SJCRH30 (cell line): ENCODE data around the gene TMEM248. TPM values are rescaled to one million over a fixed set of nuclear protein-coding genes. Genes with fewer than 3 reads are reported as not detected.
"Not testable (repeated sequence)": the region's sequence is repeated elsewhere in the genome, so short reads cannot be mapped to it uniquely, and the experiment has no call there.

Experiments used
- DNase-seq, 2 experiments: peaks; one replicate each; pipeline ENCODE4 v3.0.0-alpha.2; 2015 to 2020
- H3K27ac ChIP-seq: fragments of 250-450 bp; sonication (Bioruptor Pico); 2 replicates; pipeline ENCODE4 v1.5.1; 2020; ENCODE audit warnings: mild to moderate bottlenecking, moderate library complexity
- H3K27me3 ChIP-seq: fragments of 250-450 bp; sonication (Bioruptor Pico); 2 replicates; pipeline ENCODE4 v1.5.1; 2020; ENCODE audit warnings: mild to moderate bottlenecking, moderate library complexity
- H3K36me3 ChIP-seq: fragments of 250-450 bp; sonication (Bioruptor Pico); 2 replicates; pipeline ENCODE4 v1.5.1; 2020; ENCODE audit warnings: mild to moderate bottlenecking, moderate library complexity
- H3K4me1 ChIP-seq: fragments of 250-450 bp; sonication (Bioruptor Pico); 2 replicates; pipeline ENCODE4 v1.5.1; 2020; ENCODE audit warnings: mild to moderate bottlenecking, moderate library complexity
- H3K4me3 ChIP-seq: fragments of 250-450 bp; sonication (Bioruptor Pico); 2 replicates; pipeline ENCODE4 v1.5.1; 2020; ENCODE audit warnings: mild to moderate bottlenecking, moderate library complexity
- H3K9me3 ChIP-seq: fragments of 250-450 bp; sonication (Bioruptor Pico); replicated peaks from 2 replicates; pipeline ENCODE4 v1.5.1; 2020; ENCODE audit warnings: mild to moderate bottlenecking, moderate library complexity
- total RNA-seq: library from RNA; depleted of rRNA; stranded (reverse); fragments of >200 nt; shearing (Covaris generic); gene quantifications from 2 replicates; pipeline ENCODE4 v1.2.3, GENCODE V29; 2014

TMEM248 gene
- total RNA-seq, 1 experiment from 2014 or later: 140 TPM

DNA sequence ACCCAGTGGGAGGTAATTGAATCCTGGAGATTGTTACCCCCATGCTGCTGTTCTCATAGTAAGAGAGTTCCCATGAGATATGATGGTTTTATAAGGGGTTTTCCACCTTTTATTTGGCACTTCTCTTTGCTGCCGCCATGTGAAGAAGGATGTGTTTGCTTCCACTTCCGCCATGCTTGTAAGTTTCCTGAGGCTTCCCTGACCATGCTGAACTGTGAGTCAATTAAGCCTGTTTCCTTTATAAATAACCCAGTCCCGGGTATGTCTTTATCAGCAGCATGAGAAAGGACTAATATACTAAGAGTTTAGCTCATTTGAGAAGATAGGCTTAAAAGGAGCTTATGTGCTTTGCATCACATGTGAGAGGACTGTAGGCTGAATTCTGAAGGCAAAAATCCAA, 29.3 kb downstream of the TMEM248 start:
- Histone ChIP-seq H3K4me1 (no peaks in the 10 kb centered on the region), H3K27me3 (no peaks in the 10 kb centered on the region), H3K9me3 (no peaks in the 10 kb centered on the region), H3K27ac (no peak overlapping the region), H3K36me3 (peaks cover 71% of the 10 kb centered on the region), H3K4me3 (no peak overlapping the region)
- DNase-seq: no peak

DNA sequence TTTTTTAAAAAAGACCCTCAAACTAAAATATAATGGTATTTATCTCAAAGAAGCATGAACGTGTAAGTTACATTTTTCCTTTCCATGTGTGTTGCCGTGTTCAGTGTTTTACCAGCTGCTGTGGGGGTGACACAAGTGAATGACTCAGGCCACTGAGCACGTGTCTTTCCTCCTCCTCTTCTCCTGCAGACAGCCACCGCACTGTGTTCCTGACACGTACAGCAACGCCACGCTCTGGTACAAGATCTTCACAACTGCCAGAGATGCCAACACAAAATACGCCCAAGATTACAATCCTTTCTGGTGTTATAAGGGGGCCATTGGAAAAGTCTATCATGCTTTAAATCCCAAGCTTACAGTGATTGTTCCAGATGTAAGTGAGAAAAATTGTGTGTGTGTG, 29.7 kb downstream of the TMEM248 start:
- Histone ChIP-seq H3K36me3 (peaks cover 71% of the 10 kb centered on the region), H3K27ac (no peak overlapping the region), H3K27me3 (no peaks in the 10 kb centered on the region), H3K4me3 (no peak overlapping the region), H3K4me1 (no peaks in the 10 kb centered on the region), H3K9me3 (no peaks in the 10 kb centered on the region)
- DNase-seq: no peak

DNA sequence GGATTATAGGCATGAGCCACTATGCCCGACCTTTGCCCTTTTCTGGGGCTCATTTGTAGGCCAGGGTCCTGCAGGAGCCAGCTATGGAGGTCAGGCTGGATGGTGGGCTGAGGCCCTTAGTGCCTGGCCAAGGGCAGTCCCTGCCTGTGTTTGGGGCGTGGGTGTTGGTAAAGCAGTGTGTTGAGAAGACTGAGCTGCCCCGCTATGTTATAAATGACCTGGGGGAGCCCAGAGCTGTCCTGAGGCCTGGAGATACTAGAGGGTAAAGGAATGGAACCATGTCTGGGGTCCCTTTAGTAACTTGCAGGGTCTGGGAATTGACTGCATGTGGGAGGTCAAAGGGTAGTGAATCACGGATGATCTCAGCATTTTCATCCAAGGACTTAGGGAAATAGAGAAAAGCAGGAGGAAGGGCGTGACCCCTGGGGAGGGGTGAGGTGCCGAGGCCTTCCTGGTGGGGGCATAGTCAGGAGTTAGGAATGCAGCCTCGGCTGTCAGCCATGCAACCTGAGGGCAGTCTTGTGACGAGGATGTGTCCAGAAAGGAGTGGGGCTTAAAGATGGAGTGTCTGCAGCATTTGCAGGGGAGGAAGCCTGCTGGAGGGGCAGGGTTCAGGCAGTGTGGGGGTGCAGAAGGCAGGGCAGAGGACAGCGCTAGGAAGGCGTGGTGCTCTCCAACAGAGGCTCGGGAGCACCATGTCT, 31.5 kb downstream of the TMEM248 start:
- no peak for DNase-seq
- H3K27me3 ChIP-seq: no peaks in the 10 kb centered on the region
- H3K4me1 ChIP-seq: no peaks in the 10 kb centered on the region
- no peak overlapping the region for H3K27ac ChIP-seq
- no peaks in the 10 kb centered on the region for H3K9me3 ChIP-seq
- H3K36me3 ChIP-seq: peaks cover 76% of the 10 kb centered on the region
- H3K4me3 ChIP-seq: no peak overlapping the region

DNA sequence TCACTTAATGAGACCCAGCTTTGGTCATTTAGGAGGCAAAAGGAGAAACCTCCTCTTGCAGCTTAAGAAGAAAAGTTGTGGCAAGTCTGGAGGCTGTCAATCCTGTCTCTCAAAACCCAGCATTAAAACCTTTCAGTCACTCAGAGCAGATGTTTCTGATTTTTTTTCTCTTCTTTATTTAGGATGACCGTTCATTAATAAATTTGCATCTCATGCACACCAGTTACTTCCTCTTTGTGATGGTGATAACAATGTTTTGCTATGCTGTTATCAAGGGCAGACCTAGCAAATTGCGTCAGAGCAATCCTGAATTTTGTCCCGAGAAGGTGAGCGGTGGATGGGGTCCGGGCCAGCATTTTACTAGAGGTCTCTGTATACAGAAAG, 32.0 kb downstream of the TMEM248 start:
- Histone ChIP-seq H3K36me3 (peaks cover 75% of the 10 kb centered on the region), H3K27me3 (no peaks in the 10 kb centered on the region)

DNA sequence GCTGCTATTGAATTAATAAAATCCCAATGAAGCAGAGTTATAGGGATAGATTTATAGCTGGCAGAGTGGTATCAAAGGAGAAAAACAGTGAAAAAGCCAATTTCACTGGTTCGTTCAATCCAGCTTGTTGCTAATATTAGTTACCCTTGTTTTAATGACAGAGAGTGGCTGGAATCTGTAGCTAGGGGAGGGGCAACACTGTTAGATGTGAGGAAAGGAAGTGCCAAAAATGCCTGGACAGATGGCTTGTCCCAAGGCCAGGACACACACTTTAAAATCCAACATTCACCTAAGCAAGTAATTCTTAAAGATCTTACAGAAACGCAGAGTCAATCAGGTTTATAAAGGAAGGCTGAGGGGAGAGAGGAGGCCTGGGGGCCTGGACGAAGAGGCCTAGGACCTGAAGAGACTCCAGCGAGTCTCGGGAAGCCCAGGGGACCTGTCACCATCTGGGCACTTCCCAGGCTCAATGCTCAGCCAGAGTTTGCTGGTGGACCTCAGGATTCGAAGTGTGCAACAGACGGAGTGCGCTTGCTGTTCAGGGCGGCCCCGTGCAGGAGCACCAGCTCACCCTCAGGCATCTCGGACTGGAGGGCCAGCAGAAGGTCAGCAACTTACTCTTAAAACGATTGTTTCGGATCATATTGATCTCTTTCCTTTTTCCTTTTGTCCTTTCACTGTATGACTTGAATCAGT, 36.7 kb downstream of the TMEM248 start:
- H3K27ac ChIP-seq: no peak overlapping the region
- peaks cover 41% of the 10 kb centered on the region for H3K36me3 ChIP-seq
- no peaks in the 10 kb centered on the region for H3K4me1 ChIP-seq
- no peaks in the 10 kb centered on the region for H3K27me3 ChIP-seq
- DNase-seq: no peak
- no peaks in the 10 kb centered on the region for H3K9me3 ChIP-seq
- H3K4me3 ChIP-seq: no peak overlapping the region

More for the DNA sequence above, 32.0 kb downstream of the TMEM248 start:
- Histone ChIP-seq H3K9me3 (no peaks in the 10 kb centered on the region), H3K4me1 (no peaks in the 10 kb centered on the region), H3K4me3 (no peak overlapping the region), H3K27ac (no peak overlapping the region)
- DNase-seq: no peak

DNA sequence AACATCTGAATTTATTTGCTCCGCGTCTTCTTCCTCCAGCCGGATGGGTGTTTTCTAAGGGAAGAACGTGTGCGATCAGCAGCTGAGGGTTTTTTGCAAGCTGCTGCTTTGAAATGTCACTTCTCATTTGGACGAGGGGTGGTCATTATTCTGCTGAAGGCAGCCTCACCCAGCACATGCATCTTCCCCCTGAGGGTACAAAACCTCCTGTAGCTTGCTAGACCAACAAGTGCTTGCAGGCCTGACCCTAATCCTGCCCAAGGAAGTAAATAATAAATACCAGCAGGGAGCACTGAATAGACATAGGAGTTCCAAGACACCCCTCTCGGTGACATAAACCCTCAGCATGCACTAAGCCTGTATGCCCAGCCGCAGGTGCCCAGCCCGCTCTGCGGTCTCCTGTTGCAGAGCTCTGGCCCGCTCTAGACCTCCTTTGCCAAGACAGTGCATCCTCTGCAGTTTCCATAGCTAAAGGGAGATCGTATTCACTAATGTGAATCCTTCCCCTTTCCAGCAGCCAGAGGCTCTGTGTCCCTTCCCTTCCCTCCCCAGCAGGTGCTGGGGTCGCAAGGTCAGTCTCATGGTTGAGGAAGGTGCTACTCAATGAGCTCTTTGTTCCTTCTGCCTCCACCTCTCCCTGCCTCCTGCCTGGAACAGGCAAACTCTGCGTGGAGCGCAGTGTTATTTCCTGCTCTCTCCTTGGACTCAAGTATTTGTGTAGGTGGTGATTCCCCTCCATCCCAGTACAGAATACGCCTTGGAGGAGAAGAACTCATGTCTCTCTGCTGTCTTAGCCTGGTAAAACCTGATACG, 37.7 kb downstream of the TMEM248 start:
- H3K9me3 ChIP-seq: no peaks in the 10 kb centered on the region
- peaks cover 36% of the 10 kb centered on the region for H3K36me3 ChIP-seq
- H3K4me3 ChIP-seq: no peak overlapping the region
- no peaks in the 10 kb centered on the region for H3K4me1 ChIP-seq
- peak in 1 of 2 experiments; percentile 44 for DNase-seq
- no peaks in the 10 kb centered on the region for H3K27me3 ChIP-seq
- no peak overlapping the region for H3K27ac ChIP-seq

DNA sequence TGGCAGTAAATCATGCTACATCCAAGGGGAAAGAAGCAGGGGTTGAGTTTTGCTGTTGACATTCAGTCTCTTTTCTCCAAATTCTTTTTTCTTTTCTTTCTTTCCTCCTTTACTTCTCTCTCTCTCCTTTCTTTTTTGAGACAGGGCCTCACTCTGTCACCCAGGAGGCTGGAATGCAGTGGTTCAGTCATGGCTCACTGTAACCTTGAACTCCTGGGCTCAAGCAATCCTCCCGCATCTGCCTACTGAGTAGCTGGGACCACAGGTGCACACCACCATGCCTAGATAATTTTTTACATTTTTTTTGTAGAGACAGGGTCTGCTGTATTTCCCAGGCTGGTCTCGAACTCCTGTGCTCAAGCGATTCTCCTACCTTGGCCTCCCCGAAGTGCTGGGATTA, 39.2 kb downstream of the TMEM248 start:
- no peaks in the 10 kb centered on the region for H3K27me3 ChIP-seq
- DNase-seq: no peak
- no peaks in the 10 kb centered on the region for H3K9me3 ChIP-seq
- no peak overlapping the region for H3K27ac ChIP-seq
- H3K36me3 ChIP-seq: peaks cover 29% of the 10 kb centered on the region
- H3K4me1 ChIP-seq: no peaks in the 10 kb centered on the region
- H3K4me3 ChIP-seq: no peak overlapping the region

DNA sequence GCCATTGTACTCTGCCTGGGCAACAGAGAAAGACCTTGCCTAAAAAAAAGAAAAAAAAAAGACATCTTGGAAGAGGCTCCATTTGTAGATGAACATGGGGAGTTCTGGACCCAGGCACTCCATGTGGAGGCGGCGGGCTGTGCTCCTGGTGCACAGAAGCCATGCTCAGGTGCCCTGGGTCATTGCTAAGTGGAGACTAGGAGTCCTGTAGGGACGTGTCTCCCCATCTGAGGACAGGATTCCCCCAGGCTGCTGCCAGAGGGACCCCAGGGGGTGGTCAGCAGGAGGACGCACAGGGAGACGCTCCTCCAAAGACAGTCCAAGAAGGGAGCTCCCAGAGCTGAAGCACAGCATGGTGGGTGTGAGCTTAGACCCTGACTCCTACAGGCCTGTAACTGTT, 40.1 kb downstream of the TMEM248 start:
- no peak for DNase-seq

DNA sequence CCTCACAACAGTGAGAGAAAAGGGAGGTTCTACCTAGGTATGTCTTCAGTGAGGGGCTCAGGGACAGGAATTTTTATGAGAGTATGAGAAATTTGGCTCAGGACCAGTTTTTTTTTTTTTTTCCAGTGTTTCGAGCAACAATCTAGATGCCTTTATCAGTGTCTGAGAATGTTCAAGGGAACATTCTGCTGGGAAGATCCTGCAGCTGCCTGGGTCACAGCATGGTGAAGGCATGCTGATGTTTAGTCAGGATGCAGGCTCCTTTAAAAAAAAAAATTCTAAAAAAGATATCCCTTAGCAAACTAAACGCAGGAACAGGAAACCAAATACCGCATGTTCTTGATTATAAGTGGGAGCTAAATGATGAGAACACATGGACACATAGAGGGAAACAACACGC, 43.4 kb downstream of the TMEM248 start:
- Histone ChIP-seq H3K27ac (no peak overlapping the region), H3K27me3 (no peaks in the 10 kb centered on the region), H3K36me3 (0 out of 2 replicates have a peak, but pooled peaks cover 5% of the 10 kb centered on the region), H3K9me3 (no peaks in the 10 kb centered on the region), H3K4me3 (no peak overlapping the region), H3K4me1 (no peaks in the 10 kb centered on the region)
- DNase-seq: peak in 1 of 2 experiments; percentile 4

More for the DNA sequence above, 40.1 kb downstream of the TMEM248 start:
- Histone ChIP-seq H3K9me3 (no peaks in the 10 kb centered on the region), H3K4me3 (no peak overlapping the region), H3K27me3 (no peaks in the 10 kb centered on the region), H3K36me3 (peaks cover 22% of the 10 kb centered on the region), H3K27ac (no peak overlapping the region), H3K4me1 (no peaks in the 10 kb centered on the region)

DNA sequence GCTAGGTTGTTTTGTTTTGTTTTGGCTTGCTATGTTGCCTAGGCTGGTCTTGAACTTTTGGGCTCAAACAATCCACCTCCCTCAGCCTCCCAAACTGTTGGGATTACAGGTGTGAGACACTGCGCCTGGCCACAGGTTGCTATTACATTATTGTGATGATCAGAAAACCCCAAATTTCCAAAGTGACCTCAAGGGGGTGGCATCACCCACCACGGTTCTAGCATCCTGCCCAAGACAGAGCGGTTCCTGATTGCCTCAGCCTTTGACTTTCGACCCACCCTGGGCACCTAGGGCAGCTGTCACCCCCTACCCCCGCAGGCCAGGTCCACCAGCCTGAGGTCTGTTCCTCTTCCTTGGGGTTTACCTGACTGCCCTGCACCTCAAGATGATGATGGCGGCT, 46.0 kb downstream of the TMEM248 start:
- Histone ChIP-seq H3K36me3 (no peaks in the 10 kb centered on the region), H3K27me3 (no peaks in the 10 kb centered on the region), H3K4me3 (no peak overlapping the region), H3K4me1 (no peaks in the 10 kb centered on the region), H3K27ac (no peak overlapping the region), H3K9me3 (no peaks in the 10 kb centered on the region)
- no peak for DNase-seq

DNA sequence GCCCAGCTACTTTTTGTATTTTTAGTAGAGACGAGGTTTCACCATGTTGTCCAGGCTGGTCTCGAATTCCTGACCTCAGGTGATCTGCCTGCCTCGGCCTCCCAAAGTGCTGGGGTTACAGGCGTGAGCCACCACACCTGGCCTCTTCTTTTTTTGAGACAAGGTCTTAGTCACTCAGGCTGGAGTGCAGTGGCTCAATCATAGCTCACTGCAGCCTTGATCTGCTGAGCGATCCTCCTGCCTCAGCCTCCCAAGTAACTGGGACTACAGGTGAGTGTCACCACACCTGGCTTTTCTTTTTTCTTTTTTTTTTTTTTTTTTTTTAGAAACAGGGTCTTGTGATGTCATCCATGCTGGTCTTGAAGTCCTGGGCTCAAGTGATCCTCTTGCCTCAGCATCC, 48.0 kb downstream of the TMEM248 start:
- not testable (repeated sequence) for H3K9me3 ChIP-seq, H3K27me3 ChIP-seq, DNase-seq, H3K27ac ChIP-seq, H3K4me3 ChIP-seq, H3K4me1 ChIP-seq, H3K36me3 ChIP-seq

DNA sequence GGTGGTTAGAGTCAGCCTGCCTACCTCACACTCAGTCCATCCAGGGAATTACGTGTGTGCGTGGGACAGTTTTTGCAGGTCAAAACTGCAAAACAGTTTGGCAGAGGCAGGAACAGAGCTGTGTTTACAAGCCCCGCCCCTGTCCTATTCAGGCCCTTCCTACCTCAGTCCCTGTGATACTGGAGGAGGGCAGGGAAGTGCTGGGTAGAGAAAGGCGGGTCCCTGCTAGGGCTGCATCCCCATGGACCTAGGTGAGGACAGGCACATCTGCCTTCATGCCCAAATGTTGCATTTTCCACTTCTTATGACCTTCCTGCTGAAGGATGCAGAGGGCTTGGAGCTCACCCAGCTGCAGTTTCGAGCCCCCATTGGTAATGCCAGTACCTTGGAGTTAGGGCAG, 49.3 kb downstream of the TMEM248 start:
- H3K4me3 ChIP-seq: no peak overlapping the region
- no peaks in the 10 kb centered on the region for H3K36me3 ChIP-seq
- DNase-seq: no peak
- H3K9me3 ChIP-seq: no peaks in the 10 kb centered on the region
- H3K4me1 ChIP-seq: no peaks in the 10 kb centered on the region
- no peaks in the 10 kb centered on the region for H3K27me3 ChIP-seq
- H3K27ac ChIP-seq: no peak overlapping the region

DNA sequence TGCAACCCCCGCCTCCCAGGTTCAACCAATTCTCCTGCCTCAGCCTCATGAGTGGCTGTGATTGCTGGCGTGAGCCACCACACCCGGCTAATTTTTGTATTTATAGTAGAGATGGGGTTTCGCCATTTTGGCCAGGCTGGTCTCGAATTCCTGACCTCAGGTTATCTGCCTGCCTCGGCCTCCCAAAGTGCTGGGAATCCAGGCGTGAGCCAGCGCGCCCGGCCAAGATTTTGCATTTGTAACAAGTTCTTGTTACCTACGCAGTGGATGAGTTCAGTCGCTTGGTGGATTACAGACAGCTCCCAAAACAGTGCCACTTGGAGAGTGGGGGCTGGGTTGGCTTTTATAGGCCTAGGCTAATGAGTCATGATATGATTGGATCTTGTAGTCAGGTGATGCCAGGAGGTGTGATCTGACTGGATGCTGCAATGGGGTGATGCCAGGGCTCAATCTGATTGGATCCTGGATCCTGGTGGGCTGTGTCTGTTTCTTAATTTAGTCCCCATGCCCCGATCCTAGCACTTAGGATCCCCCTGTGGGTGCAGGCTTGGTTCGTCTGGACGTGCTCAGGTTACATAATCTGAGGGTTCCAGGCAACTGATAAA, 54.1 kb downstream of the TMEM248 start:
- DNase-seq: peak; percentile 53 to 66
- Histone ChIP-seq H3K27ac (no peak overlapping the region), H3K4me3 (no peak overlapping the region), H3K36me3 (no peaks in the 10 kb centered on the region), H3K4me1 (no peaks in the 10 kb centered on the region), H3K27me3 (no peaks in the 10 kb centered on the region), H3K9me3 (peaks cover 6% of the 10 kb centered on the region)

DNA sequence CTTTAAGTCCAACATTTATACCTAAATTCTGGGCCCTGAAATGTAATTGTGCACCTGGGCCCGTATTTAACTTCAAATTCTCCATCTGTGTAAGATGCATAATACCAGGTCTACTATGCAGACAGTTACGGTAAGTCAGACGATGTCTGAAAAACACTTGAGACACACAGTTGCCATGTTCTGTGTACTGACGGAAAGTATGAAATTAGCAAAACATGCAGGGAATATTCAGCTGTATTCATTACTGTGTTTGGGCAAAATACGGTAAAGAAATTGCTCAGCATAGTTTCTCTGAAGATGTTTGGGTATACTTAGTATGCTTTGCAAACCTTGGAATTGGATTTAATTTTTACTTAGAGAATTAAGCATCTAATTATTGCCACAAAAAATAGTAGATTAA, 57.3 kb downstream of the TMEM248 start:
- not testable (repeated sequence) for H3K27ac ChIP-seq, DNase-seq, H3K4me3 ChIP-seq, H3K36me3 ChIP-seq, H3K4me1 ChIP-seq, H3K27me3 ChIP-seq
- H3K9me3 ChIP-seq: peaks cover 11% of the 10 kb centered on the region

DNA sequence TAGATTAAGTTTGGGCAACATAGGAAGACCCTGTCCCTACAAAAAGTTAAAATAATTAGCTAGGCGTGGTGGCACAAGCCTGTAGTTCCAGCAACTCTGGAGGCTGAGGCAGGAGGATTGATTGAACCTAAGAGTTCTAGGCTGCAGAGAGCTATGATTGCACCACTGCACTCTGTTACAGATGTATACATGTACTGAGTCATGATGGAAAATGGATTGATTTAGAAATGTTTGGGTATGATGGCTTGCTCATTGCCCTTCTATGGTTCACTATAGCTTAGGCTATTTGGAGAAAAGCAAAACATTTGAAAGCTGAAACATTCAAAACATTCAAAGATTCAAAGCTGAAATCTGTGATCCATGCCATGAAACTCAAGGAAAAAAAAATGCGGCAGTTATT, 58.0 kb downstream of the TMEM248 start:
- H3K9me3 ChIP-seq: peaks cover 11% of the 10 kb centered on the region
- not testable (repeated sequence) for H3K27ac ChIP-seq, H3K4me1 ChIP-seq, DNase-seq, H3K36me3 ChIP-seq, H3K4me3 ChIP-seq, H3K27me3 ChIP-seq
